Upper lobe of right lung (tissue), 1 donor: Measurements from ENCODE around the gene APBB3. TPM values are rescaled to one million over a fixed set of nuclear protein-coding genes. Genes with fewer than 3 reads are reported as not detected.
A peak's percentile ranks its signal among the peaks of the same experiment; 100 is the strongest.

Experiments
- ATAC-seq: fragments of 200-7000 bp; cut with Tn5 transposase; one replicate; pipeline ENCODE4 v1.9.1; 2020; ENCODE audit warnings: mild to moderate bottlenecking, moderate library complexity
- DNase-seq: peaks from one replicate; pipeline ENCODE4 v3.0.0-alpha.2; 2020
- H3K27ac ChIP-seq: fragments of 200-600 bp; one replicate; pipeline ENCODE4 v1.8.0; 2022
- H3K27me3 ChIP-seq: fragments of 200-600 bp; one replicate; pipeline ENCODE4 v1.8.0; 2022; ENCODE audit warnings: mild to moderate bottlenecking
- H3K36me3 ChIP-seq: fragments of 200-600 bp; one replicate; pipeline ENCODE4 v1.8.0; 2022
- H3K4me1 ChIP-seq: fragments of 200-600 bp; one replicate; pipeline ENCODE4 v1.8.0; 2022
- H3K4me3 ChIP-seq: fragments of 200-600 bp; one replicate; pipeline ENCODE4 v1.8.0; 2022; ENCODE audit warnings: mild to moderate bottlenecking
- H3K9me3 ChIP-seq: fragments of 200-600 bp; one replicate; pipeline ENCODE4 v1.8.0; 2022
- intact Hi-C: fragments of 100-400 bp; cut with DNase I; formaldehyde crosslinking; loops from one replicate; pipeline ENCODE4 v1.11.0; 2022
- total RNA-seq: library from RNA; stranded (reverse); fragmentation: NEBNext Ultra II Directional; extraction: Animal tissue kit (Norgen Biotek cat#: 25700); gene quantifications from one replicate; pipeline ENCODE4 v1.2.1, GENCODE V29; 2021
- TF ChIP-seq, protein P1 (sequence below): fragments of 200-600 bp; IDR thresholded peaks from one replicate; pipeline ENCODE4 v1.8.0; 2022; ENCODE audit warnings: antibody characterized with exemption
- donor health status: DM: no; HTN: yes; CAD: no; lungs with severe emphysema.

APBB3 gene
- total RNA-seq, 1 donor from 2014 or later, result 25.8 TPM

DNA sequence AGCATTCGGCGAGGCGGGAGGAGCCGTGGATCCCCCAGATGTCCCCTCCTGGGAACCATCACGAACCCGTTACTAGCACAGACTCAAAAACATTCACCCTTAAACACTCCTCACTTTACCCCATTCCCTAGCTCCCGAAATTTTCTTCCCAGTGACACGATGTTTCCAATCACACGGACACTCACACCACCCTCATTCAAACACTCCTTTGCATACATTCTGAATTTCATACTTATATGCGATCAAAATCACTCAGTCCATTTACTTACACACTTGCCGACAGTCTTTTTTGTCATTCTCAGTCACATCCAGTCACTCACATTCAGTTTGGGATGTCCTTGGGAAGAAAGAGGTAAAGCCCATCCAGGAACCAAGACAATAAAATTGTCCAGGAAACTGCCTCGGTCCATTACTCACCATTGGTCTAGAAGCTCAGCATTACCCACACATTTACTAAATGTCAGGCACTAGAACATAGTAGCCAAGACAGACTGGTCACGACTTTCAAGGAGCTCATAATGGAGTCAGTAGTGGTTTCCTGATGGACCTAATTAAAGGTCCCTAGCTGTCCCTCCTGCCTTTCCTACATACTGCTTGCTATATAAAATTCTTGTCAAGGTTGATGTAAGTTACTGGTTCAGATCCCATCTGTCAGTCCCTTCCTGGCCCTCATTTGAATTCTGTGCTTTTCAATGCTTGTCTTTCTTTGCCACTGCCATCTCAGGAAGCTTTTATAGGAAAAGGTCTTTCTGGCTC is 804 bp upstream of the APBB3 start:
- TF ChIP-seq, protein P1, sequence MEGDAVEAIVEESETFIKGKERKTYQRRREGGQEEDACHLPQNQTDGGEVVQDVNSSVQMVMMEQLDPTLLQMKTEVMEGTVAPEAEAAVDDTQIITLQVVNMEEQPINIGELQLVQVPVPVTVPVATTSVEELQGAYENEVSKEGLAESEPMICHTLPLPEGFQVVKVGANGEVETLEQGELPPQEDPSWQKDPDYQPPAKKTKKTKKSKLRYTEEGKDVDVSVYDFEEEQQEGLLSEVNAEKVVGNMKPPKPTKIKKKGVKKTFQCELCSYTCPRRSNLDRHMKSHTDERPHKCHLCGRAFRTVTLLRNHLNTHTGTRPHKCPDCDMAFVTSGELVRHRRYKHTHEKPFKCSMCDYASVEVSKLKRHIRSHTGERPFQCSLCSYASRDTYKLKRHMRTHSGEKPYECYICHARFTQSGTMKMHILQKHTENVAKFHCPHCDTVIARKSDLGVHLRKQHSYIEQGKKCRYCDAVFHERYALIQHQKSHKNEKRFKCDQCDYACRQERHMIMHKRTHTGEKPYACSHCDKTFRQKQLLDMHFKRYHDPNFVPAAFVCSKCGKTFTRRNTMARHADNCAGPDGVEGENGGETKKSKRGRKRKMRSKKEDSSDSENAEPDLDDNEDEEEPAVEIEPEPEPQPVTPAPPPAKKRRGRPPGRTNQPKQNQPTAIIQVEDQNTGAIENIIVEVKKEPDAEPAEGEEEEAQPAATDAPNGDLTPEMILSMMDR, result no peak

DNA sequence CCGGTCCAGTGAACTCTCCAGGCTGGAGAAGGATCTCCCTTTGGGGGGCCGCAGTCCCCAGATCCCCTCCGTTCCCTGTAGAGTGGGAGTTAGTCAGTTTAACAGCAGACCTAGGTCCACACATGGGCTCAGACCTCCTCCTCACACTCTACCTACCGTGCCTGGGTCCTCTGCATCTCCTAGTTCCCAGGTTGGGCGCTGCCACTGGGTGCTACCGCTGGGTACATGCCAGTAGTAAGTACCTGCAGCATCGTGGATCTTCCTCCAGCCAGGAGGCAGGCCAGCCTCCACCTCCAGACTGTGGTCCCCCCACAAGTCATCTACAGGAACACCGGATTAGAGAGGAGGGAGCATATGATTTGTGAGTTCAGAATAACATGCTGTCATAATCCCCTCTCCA is 802 bp downstream of the APBB3 start:
- intact Hi-C loops, result loop anchor here (10.0 kb wide), 1 partner anchor 71 kb away; the partner anchor contains the start of genes CD14 and TMCO6
- ATAC-seq (no peak), DNase-seq (no peak)
- Histone ChIP-seq H3K36me3 (peaks cover 25% of the 10 kb centered on the region), H3K4me1 (peaks cover 24% of the 10 kb centered on the region), H3K27ac (peak overlapping the region; percentile 96), H3K9me3 (no peaks in the 10 kb centered on the region), H3K4me3 (peak overlapping the region; percentile 72), H3K27me3 (no peaks in the 10 kb centered on the region)
- TF ChIP-seq, protein P1, result no peak

More for the DNA sequence above, 804 bp upstream of the APBB3 start:
- no peak for ATAC-seq
- DNase-seq, result no peak
- intact Hi-C loops, result loop anchor here (10.0 kb wide), 1 partner anchor 70 kb away; the partner anchor contains the start of genes CD14 and TMCO6
- Histone ChIP-seq H3K9me3 (no peaks in the 10 kb centered on the region), H3K27ac (peak overlapping the region; percentile 96), H3K4me3 (peak overlapping the region; percentile 72), H3K27me3 (no peaks in the 10 kb centered on the region), H3K36me3 (peaks cover 25% of the 10 kb centered on the region), H3K4me1 (peaks cover 38% of the 10 kb centered on the region)

DNA sequence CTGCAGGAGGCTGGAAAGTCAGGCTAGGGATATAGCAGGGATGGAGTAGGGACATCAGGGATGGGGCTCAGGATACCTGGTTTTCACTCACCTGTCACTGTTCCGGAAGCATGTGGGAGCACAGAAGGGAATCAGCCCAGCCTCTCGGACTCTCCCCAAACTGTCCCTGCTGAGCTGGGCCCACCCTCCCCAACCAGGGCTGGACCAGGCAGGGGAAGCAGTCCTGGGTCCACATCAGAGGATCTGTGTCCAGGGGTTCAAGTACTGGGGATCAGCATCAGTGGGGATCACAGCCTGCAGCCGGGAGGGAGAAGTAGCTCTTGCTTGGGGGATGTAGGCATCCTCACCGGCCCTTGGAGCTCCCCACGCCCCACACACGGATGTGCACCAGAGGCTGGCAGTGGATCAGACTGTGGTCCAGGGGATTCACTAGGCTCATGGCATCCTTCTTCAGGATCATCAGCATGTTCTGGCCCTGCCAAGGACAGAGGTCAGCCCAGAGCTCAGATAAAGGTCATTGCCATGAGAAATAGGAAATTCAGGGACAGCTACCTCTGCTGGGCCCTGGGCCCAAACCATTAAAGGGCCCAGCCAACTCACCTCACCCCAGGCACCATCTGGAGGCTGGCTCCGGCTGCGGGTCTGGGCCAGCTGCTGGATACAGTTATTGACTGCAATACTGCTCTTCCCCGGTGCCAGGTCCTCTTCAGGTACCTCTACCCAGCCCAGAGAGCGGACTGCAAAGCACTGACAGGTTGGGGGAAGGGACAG is 2.5 kb downstream of the APBB3 start:
- H3K36me3 ChIP-seq, result peaks cover 14% of the 10 kb centered on the region
- no peaks in the 10 kb centered on the region for H3K27me3 ChIP-seq
- DNase-seq (no peak), ATAC-seq (no peak)
- no peak overlapping the region for H3K4me3 ChIP-seq
- H3K4me1 ChIP-seq, result peaks cover 26% of the 10 kb centered on the region
- H3K9me3 ChIP-seq, result no peaks in the 10 kb centered on the region
- TF ChIP-seq, protein P1, result no peak
- intact Hi-C loops, result loop anchor here (10.0 kb wide), 1 partner anchor 73 kb away; the partner anchor contains the start of genes CD14 and TMCO6
- no peak overlapping the region for H3K27ac ChIP-seq

DNA sequence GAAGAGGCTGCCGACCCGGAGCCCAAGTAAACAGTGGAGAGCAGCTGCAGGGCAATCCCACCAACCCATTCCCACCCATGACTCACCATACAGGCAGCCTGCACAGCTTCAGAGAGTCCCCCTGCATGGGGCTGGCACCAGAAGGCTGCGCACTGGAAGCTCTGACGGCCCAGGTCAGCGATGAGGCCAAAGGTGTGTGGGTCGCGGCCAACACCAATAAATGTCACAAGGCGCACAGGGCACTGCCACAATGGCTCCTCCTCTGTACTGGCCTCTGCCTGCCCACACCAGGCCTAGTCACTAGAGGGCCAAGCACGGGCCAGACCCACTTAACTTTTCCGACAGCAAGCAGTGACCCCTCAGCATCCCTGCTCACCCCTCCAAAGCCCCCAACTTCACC is 4.2 kb downstream of the APBB3 start:
- Histone ChIP-seq H3K27me3 (no peaks in the 10 kb centered on the region), H3K4me3 (no peak overlapping the region), H3K36me3 (peaks cover 8% of the 10 kb centered on the region), H3K9me3 (no peaks in the 10 kb centered on the region), H3K27ac (no peak overlapping the region), H3K4me1 (peaks cover 28% of the 10 kb centered on the region)
- ATAC-seq (no peak), DNase-seq (peak; percentile 57)
- TF ChIP-seq, protein P1, result no peak
- intact Hi-C loops, result loop anchor here (10.0 kb wide), 1 partner anchor 75 kb away; the partner anchor contains the start of genes CD14 and TMCO6

DNA sequence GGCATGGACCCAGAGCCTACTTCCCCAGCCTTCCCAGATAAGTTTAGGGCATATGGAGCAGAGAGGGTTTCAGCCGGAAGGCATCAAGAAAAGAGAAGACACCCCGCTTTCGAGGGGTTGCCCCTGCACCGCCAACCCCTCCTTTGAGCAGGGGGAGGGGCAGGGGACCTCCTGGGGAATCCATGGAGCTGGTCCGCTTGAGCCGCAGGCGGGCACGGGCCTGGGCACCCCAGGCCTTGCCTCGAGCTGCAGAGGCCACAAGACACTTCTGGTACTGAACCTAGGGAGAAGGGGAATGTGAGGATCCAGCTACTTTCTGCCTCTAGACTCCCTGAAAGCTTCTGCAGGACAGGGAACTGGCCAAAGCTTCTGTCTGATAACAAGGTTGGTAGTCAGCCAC is 5.9 kb downstream of the APBB3 start:
- TF ChIP-seq, protein P1, result no peak

More for the DNA sequence above, 5.9 kb downstream of the APBB3 start:
- H3K36me3 ChIP-seq, result peaks cover 10% of the 10 kb centered on the region
- H3K27ac ChIP-seq, result no peak overlapping the region
- peaks cover 26% of the 10 kb centered on the region for H3K4me1 ChIP-seq
- H3K27me3 ChIP-seq, result no peaks in the 10 kb centered on the region
- intact Hi-C loops, result no loop called here
- H3K9me3 ChIP-seq, result no peaks in the 10 kb centered on the region
- peak; percentile 57 for DNase-seq
- H3K4me3 ChIP-seq, result no peak overlapping the region
- no peak for ATAC-seq
